K562 treated with DMSO at 1 percent for 24 hours (cell line): ENCODE data around the gene SFN. TPM values are rescaled to one million over a fixed set of nuclear protein-coding genes. Genes with fewer than 3 reads are reported as not detected.

ENCODE experiments used
- total RNA-seq: library from RNA; unstranded; fragments of 300-600 nt; gene quantifications from 2 replicates; pipeline ENCODE4 v1.2.3, GENCODE V29; 2022; ENCODE audit warnings: low read depth; ENCODE audit not compliant: insufficient read depth

SFN gene
- total RNA-seq, result 3.7 and 6.0 TPM in 2 replicates

GRCh38 chr1:26862781-26863684, at the start of gene SFN:
SFN (plus strand) TSS chr1:26863149; CDS start chr1:26863213, 64 bp downstream.

GRCh38 chr1:26826261-26827105, 36.5 kb upstream of the SFN start, which contains the start of gene ZDHHC18:
ZDHHC18 (plus strand) TSS chr1:26826688; CDS start chr1:26826805, 117 bp downstream.

GRCh38 chr1:26889551-26890466, 26.9 kb downstream of the SFN start, which contains the start of gene GPN2:
GPN2 (minus strand) TSS chr1:26890283; CDS start chr1:26890096, 187 bp downstream.

GRCh38 chr1:26900001-26900814, 37.3 kb downstream of the SFN start, which contains the start of gene GPATCH3:
GPATCH3 (minus strand) TSS chr1:26900467; CDS start chr1:26900442, 25 bp downstream.

Other genes with a start within 250 kb of the SFN start
- 54.7 and 55.7 TPM in 2 replicates for gene ARID1A, start 167.1 kb upstream of the SFN start, total RNA-seq
- 17.8 and 18.1 TPM in 2 replicates for gene PIGV, start 75.2 kb upstream of the SFN start, total RNA-seq
- 22.3 and 24.0 TPM in 2 replicates for gene ZDHHC18, start 36.5 kb upstream of the SFN start, total RNA-seq
- 27.3 and 31.7 TPM in 2 replicates for gene GPN2, start 27.1 kb downstream of the SFN start, total RNA-seq
- gene GPATCH3, start 37.3 kb downstream of the SFN start, total RNA-seq, result 23.8 and 23.9 TPM in 2 replicates
- not detected in 2 replicates for gene NR0B2, start 50.8 kb downstream of the SFN start, total RNA-seq
- gene NUDC, start 58.6 kb downstream of the SFN start, total RNA-seq, result 128 and 137 TPM in 2 replicates
- gene KDF1, start 97.3 kb downstream of the SFN start, total RNA-seq, result 3.7 and 4.7 TPM in 2 replicates
- 0.44 and 1.3 TPM in 2 replicates for gene TRNP1, start 130.5 kb downstream of the SFN start, total RNA-seq
- 3.8 and 4.5 TPM in 2 replicates for gene TENT5B, start 149.7 kb downstream of the SFN start, total RNA-seq